Erythroblast (primary cell): Measurements from ENCODE around the gene CAPN6.

Experiments used
- DNase-seq, 2 experiments: peaks; one replicate each; lab custom pipeline; 2025; lab: John Stamatoyannopoulos, UW
- GATA1 ChIP-seq: IDR thresholded peaks from 2 replicates; pipeline ENCODE4 v1.6.1; 2011; ENCODE audit warnings: low read depth, mild to moderate bottlenecking, control low read depth, low read length, moderate library complexity
- POLR2A ChIP-seq: IDR thresholded peaks from 2 replicates; pipeline ENCODE4 v1.6.1; 2011; ENCODE audit warnings: mild to moderate bottlenecking, low read length

Gene CAPN6

DNA sequence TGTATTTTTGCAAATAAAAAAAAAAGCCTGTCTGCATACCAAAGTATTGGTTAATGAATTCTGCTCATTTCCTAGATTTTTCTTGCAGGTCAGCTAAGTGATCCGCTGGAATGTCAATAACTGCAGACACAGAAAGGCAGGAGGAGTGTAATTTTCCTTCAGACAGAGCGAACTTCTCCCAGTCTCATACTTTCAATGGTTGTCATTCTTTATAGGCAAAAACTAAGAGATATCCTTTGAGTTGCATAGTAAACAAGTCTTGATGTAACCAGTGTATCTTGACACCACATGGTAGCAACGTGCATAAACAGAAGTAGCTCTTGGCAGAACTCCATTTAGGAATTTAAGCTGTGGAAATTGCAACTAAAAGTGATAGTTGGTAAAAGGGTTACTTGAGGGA lies 8.2 kb downstream of the CAPN6 start:
- DNase-seq = no peak
- TF ChIP-seq GATA1 (no peak), POLR2A (no peak)

DNA sequence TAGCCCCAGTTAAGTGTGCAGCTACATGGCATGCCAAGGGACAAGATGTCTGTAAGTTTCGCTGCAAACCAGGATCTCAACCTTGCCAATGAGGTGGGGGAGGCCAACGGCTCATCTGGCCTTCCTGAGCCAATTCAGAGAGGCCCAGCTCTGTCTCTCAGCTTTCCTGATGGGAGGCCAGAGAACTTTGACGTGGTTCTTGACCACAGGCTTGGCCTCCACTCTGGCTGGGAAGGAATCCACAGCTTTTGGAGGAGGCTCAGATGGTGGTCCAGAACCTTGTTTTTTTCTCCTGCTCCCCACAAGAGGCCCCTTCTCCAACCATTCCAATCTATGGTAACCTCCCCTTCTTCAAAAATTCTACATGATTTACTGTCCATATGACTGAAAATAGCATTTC lies 9.8 kb downstream of the CAPN6 start:
- no peak for TF ChIP-seq GATA1
- no peak for TF ChIP-seq POLR2A
- DNase-seq = no peak

DNA sequence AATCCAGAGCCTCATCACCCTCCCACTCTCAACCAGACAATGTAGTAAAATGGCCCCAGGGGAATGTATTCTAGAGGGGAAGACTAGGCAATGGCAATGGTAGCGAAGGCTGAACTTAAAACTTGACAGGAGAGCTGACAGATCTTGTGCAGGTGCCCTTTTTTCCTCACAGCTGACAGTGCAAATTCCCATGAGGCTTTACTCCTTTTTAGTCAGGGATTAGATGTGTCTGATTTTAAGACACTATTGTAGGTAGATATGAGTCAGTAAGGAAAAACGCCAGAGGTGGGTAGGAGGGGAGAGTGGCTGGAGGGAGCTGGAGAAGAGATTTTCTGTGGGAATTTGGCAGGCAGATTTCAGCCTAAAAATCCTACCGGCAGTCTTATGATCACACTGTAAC lies 10.7 kb downstream of the CAPN6 start:
- TF ChIP-seq POLR2A (no peak), GATA1 (no peak)
- no peak for DNase-seq

DNA sequence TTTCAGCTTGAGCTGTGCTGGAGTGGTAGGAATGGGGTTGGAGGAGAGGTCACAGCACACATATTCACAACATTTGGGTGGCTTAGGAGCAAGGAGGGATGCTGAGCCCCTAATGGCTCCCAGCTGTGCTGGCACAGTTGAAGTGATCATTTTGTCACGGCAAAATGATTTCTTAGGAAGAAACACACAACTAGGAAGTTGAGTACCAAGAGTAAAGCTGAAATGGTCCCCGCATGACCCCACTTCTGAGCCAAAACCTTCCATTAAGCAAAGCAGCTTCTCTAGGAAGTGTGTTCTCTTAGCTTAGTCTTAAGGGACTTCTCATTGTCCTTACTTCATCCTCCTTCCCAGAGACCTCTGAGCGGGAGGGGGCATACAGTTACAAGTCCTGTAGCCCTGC lies 12.6 kb downstream of the CAPN6 start:
- no peak for DNase-seq
- no peak for TF ChIP-seq POLR2A
- no peak for TF ChIP-seq GATA1

DNA sequence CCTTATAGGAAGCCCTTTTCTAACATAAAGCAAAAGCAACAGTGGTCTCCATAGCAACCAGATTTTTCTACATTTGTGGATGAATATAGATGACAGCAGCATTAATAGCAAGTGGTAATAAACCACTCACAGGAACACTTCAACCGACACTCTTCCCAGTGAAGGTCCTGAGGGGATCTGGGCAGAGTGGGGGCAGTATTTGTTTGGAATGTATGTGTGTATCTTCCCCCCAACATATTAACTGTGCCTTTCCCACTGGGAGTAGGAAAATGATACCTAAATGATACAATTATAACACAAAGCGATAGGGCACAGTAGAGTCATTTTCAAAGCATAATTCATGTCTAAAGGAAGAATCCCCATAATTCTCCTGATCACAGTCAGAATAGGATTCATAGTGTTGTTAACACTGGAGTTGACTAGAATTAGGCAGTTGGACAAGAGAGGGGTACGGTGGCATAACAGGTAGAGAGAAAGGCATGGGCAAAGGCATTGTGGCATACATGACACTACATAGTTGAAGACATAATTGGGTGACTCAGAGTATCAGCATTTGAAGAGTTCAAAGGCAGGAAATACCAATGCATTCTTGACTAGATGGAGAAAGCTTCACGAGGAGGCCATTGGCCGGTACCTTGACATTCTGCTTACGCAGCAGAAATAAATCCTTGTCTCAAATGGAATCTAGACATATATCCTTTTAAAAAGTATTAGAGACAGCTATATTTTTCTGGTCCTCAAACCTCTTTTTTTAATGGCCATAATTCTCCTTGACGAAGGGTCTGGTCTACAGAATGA lies 15.2 kb downstream of the CAPN6 start:
- no peak for DNase-seq
- TF ChIP-seq POLR2A (no peak), GATA1 (no peak)

DNA sequence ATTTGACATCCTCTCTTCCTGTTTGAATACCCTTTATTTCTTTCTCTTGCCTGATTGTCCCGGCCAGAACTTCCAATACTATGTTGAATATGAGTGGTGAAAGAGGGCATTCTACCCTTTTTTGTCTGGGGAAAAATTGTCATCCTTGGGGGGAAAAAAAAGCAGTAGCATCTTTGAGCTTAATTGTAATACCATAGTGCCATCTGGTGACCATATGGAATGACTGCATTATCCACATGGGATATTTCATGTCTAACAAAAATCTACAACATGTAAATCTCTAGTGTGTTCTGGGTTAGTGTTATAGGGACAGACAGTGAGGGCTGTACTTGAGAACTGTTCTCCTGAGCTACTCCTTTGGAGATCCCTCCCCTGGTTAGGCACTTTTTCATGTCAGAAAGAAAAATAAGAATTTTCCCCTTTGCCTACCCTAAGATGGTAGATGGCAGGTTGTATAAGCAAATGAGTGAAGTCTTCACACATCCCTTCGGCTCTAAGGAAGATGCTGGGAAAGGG lies 26.0 kb downstream of the CAPN6 start:
- DNase-seq = peak in 1 of 2 experiments; percentile 7
- TF ChIP-seq GATA1 (no peak), POLR2A (no peak)

DNA sequence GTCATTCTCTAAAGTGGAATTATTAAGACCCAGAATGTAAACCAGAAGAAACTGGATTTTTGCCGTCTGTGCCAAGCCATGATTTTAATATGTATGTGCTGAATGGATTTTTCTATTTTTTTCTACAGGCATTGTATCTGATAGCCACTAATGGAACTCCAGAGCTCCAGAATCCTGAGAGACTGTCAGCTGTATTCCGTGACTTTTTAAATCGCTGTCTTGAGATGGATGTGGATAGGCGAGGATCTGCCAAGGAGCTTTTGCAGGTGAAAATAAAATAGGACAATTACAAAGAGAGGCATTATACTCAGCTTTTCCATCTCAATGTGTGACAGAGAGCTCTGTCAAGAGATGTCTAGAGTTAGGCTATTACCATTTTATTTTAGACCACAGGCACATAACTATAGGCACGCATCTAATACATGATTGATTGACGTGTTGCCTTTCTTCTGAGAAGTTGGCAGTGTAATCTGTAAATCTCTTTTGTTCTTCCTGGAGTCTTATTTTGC lies 53.9 kb downstream of the CAPN6 start:
- TF ChIP-seq GATA1 (no peak), POLR2A (no peak)
- no peak for DNase-seq

DNA sequence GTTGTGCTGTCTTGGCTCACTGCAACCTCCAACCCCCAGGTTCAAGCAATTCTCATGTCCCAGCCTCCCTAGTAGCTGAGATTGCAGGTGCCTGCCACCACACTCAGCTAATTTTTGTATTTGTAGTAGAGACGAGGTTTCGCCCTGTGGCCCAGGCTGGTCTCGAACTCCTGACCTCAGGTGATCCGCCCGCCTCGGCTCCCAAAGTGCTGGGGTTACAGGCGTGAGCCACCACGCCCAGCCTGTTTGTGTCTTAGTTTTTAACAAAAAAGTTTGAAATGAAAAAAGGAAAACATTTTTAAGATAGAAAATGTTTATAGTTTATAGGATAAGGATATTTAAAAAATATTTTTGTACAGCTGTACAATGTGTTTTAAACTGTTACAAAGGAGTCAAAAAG lies 62.4 kb downstream of the CAPN6 start:
- TF ChIP-seq POLR2A (no peak), GATA1 (no peak)
- DNase-seq = no peak

DNA sequence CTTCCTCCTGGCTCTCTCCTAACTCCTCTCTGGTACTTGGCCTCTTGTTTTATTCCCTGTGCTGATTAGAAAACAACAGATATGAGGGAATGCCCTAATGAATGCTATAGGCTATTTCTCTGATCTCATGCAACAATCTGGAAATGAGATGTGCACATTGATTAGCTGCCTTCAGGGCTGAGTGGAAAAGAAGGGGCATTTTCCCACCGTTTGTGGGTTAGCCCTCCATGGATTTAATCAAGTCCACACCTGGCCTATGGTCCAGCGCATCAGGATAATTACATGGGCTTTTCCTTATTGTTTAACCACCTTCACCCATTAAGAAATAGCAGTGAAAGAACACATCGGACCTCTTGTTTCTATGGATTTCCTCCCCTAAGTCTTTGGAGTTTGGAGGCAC lies 70.0 kb downstream of the CAPN6 start:
- DNase-seq = no peak
- TF ChIP-seq GATA1 (no peak), POLR2A (no peak)

DNA sequence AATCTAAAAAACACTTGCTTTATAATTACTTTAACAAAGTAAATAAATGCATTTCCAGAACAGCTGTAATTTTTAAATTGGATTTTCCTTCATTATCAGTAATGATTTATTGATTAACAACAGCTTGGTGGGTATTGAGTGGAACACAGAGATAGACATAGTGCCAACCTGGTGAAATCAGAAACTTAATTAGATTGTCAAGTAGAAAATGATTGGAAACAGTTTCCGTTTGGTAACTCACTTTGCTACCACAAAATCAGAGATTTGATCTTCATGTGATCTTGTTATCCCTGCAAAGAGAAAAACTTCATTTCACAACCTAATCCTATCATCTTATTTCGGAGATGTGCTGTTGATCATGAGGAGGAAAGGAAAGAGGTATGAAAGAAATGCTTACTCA lies 70.8 kb downstream of the CAPN6 start:
- DNase-seq = no peak
- TF ChIP-seq GATA1 = no peak
- TF ChIP-seq POLR2A = no peak
